SK-N-SH treated with all-trans-retinoic acid at 6 μM for 48 hours (cell line): ENCODE data around the gene LRRC14B.
"Not testable (repeated sequence)": the region's sequence is repeated elsewhere in the genome, so short reads cannot be mapped to it uniquely, and the experiment has no call there.

Experiments
- ARNTL ChIP-seq: fragments of 450-650 bp; formaldehyde crosslinking; IDR thresholded peaks from 2 replicates; pipeline ENCODE4 v1.5.0; 2020; ENCODE audit warnings: low read depth, mild to moderate bottlenecking, moderate library complexity, borderline replicate concordance
- TOX ChIP-seq: fragments of 250-450 bp; sonication (Bioruptor Pico); IDR thresholded peaks from 2 replicates; pipeline ENCODE4 v1.8.0; 2021; ENCODE audit warnings: mild to moderate bottlenecking, moderate library complexity, borderline replicate concordance
- ZFP3 ChIP-seq: fragments of 250-450 bp; sonication (Bioruptor Pico); IDR thresholded peaks from 2 replicates; pipeline ENCODE4 v1.5.0; 2020; ENCODE audit warnings: mild to moderate bottlenecking, moderate library complexity

GRCh38 chr5:227375-227774 lies 36.1 kb downstream of the LRRC14B start:
- TF ChIP-seq ZFP3 (CRISPR knock-in tag); ARNTL; TOX (CRISPR knock-in tag): not testable (repeated sequence)
